NCI-H82 treated with DMSO at 0.1 percent for 48 hours (cell line): ENCODE measurements around the gene ITPRID1.
"Not testable (repeated sequence)": the region's sequence is repeated elsewhere in the genome, so short reads cannot be mapped to it uniquely, and the experiment has no call there.

Source experiments
- DNase-seq: peaks from one replicate; lab custom pipeline; 2025; ENCODE audit not compliant: unreplicated experiment; lab: John Stamatoyannopoulos, UW

Gene ITPRID1

DNA sequence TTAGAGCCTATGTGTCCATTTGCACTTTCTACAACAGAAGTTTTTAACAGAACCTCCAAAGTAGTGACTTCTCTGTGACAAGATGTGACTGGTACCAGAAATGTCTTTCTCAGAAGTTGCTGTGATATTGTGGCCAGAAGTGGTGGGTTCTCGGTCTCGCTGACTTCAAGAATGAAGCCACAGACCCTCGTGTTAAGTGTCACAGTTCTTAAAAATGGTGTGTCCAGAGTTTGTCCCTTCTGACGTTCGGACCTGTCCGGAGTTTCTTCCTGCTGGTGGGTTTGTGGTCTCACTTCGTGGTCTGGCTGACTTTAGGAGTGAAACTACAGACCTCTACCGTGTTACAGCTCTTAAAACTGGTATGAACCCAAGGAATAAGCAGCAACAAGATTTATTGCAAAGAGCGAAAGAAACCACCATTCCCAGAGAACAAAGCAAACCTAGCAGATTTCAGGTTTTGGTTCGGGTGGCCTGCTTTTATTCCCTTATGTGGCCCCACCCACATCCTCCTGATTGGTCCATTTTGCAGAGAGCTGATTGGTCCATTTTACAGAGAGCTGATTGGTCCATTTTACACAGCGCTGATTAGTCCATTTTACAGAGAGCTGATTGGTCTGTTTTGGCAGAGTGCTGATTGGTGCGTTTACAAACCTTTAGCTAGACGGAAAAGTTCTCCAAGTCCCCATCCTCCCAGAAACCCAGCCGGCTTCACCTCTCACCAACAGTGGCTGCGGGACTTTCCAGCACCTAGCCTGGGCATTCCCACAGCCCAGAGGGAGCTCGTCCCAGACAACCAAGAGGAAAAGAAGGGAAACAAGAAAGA, 3.0 kb downstream of the ITPRID1 start:
- no peak for DNase-seq

DNA sequence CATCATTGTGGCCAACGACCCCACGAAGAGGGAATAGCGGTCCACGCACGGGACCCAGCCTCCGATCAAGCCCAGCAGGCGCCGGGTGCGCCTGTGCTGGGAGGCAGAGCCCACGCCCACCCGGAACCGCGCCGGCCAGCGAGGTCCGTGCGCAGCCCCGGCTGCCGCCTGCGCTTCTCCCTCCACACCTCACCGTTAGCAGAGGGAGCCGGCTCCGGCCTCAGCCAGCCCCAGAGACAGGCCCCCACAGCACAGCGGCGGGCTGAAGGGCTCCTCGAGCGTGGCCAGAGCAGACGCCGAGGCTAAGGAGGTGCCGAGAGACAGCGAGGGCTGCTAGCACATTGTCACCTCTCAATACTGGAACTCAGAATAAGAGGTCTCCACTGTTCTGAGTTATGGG, 3.6 kb downstream of the ITPRID1 start:
- no peak for DNase-seq

GRCh38 chr7:31518766-31519165, 4.9 kb downstream of the ITPRID1 start:
- no peak for DNase-seq

DNA sequence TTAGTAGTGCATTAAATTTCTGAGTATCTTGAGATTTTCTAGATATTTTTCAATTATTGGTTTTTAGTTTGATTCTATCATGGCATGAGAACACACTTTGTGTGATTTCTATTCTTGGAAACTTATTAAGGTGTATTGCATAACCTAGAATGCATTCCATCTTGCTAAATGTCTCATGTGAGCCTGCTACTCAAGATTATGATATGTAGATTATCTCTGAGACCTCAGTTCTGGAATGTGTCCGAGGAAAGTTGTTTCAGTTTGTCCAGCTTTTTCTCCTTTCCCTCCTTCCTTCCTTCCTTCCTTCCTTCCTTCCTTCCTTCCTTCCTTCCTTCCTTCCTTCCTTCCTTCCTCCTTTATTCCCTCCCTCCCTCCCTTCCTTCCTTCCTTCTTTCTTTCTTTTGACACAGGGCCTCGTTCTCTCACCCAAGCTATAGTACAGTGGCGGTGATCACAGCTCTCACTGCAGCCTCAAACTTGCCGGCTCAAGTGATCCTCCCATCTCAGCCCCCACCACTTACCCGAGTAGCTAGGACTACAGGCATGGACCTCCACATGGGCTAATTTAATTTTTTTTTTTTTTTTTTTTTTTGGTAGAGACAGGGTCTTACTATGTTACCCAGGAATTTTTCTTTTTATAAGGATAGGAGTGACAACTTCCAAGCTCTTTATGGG, 7.6 kb downstream of the ITPRID1 start:
- DNase-seq = no peak

DNA sequence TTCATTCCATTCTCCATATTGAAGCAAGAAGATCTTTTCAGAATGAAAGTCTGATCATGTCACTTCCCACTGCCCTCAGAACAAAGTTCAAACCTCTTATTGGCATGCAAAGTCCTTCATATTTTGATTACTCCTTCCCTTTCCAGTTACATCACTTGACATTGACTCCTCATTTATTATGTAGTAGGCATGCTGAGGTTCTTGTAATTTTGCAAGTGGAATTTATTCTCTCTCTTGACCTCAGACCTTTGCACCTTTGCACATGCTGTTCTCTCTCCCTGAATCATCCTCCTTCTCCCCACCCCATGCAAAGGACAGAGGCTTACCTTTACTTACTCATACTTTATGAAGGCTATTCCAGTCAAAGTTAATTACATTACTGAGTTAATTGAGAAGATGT, 13.0 kb downstream of the ITPRID1 start:
- no peak for DNase-seq

DNA sequence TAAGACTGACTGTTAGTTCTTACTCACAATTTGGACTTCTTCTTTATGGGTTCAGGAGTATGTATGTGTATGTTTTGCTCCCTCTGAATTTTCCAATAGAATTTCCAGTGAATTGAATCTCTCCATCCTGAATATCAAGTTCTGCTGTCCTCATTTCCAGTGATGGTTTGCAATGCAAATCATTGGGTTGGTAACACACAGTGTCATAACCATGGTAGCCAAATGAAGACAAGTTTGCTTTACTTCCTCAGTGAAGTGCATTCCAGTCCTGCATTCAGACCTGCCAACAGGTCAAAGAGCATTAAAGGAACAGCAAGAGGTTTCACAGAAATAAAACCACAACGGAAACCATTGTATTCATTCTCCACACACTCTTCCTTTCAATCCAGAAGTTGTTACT, 15.2 kb downstream of the ITPRID1 start:
- no peak for DNase-seq

- not testable (repeated sequence) for DNase-seq
Observed at GRCh38 chr7:31540651-31541185, 26.8 kb downstream of the ITPRID1 start.

DNA sequence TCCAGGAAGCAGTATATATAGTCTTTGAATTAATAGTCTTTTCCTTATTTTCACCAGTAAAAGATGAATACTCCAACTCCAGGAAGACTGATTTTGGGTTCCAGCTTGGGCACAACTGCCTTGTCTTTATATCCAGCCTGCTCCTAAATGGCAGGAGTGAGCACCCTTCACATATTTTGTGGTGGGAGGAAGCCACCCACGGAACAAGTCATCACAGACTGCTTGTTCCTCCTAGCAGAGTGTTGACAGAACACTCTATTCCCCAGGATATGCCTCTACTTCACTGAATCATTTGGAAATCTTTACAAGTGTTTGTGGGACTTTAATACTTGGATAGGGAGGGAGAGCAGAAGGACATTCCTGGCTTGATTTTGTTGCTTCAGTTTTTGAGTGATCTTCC, 31.7 kb downstream of the ITPRID1 start:
- no peak for DNase-seq

GRCh38 chr7:31549611-31550010, 35.7 kb downstream of the ITPRID1 start:
- DNase-seq = no peak

DNA sequence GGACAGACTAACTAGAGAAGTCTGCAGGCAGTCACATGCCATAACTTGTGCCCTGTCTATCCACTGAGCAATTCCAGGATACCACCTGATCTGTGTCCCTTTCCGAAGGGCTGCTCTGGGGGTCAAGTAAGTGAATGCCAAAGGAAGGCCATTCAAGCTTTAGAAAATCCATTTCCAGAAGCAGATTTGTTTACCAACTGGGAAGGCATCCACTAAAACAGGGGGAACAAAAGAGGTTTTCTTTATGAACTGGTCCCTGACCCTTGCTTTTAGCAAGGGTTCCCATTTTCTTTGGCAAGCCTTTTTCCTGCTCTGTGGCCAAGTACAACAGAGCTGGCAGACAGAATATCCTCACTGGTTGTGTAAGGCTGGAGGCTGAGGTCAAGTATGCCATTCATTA, 36.5 kb downstream of the ITPRID1 start:
- no peak for DNase-seq

GRCh38 chr7:31553661-31554081, 39.8 kb downstream of the ITPRID1 start:
- DNase-seq = no peak

GRCh38 chr7:31562002-31562401, 48.1 kb downstream of the ITPRID1 start:
- DNase-seq = no peak

- no peak for DNase-seq
Observed at GRCh38 chr7:31563522-31563921, 49.6 kb downstream of the ITPRID1 start.

GRCh38 chr7:31563951-31564350, 50.1 kb downstream of the ITPRID1 start:
- no peak for DNase-seq

GRCh38 chr7:31564661-31565060, 50.8 kb downstream of the ITPRID1 start:
- no peak for DNase-seq

DNA sequence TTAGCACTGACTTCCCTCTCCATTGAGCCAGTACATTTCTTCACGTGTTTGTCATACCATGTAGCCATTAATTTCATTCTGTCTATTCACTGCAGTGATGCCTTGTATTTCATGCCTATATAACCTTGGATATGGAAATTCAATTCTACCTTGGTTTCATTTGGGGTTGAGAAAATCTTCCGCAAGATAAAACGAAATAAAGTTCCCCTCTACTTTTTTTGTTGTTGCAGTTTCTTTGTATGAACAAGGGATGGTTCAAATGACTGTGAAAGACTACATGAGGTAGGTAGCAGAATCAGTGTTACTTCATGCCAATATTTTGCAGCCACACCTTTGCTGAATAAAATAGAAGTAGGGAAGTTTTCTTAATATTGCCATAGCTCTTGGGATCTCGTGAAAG, 55.6 kb downstream of the ITPRID1 start:
- no peak for DNase-seq

- no peak for DNase-seq
Observed at GRCh38 chr7:31583526-31583925, 69.6 kb downstream of the ITPRID1 start.

DNA sequence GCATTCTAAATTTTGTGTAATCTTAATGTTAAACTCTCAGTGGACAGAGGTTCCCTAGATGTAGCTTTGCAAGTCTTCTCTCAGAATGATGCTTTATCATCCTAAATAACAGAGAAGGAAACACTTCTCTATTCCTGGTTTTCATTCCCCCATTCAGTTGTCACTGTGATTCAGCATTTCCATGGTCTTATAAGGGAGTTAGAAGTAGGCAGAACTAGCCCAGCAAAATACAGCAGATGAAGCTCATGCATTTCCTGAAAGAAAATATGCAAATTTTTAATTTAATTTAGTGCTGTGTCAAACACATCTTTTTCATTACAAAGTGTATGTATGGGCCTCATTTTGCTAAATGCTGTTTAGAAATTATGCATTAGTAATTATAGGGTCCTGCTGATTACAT, 70.1 kb downstream of the ITPRID1 start:
- no peak for DNase-seq

DNA sequence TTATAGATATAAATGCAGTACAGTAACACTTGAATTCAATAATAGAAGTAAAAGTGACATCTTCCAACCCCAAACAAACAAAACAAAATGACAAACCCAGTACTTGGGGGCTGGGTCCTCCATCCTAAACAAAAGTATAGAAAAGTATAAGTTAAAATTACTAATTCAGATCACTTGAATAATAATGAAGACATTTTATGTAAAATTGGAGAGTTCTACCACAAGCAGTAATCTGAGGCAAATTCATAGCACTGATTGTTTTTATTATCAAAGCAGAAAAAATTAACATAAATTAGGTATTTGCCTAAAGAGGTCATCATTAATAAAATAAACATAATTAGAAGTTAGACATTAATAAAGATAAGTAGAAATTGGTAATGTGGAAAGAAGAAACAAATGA, 81.5 kb downstream of the ITPRID1 start:
- no peak for DNase-seq

DNA sequence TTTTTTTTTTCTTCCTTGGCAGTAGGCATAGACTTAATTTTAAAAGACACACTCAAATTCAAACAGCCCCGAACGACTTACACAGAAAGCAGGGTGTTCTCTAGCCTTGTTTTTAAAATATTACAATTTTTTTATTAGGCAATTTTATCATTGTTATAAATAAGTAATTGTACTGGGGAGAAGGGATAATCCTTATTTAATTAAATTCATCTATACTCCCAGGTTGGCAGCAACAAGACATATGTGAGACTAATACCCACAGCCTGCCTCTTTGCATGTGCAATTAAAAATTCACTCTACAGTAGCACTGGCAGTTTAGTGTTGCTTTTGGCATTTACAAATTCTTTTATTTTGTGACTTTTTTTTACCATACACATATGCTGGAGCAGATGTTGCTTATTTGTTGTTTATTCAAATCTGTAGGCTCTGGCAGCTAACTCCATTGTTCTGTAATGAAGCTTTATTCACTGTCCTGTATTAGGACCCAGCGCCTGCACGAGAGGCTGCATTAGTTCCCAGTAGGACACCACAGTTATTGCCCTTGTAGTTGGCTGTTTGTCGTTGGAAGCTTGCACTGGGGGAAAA, 88.2 kb downstream of the ITPRID1 start:
- no peak for DNase-seq

DNA sequence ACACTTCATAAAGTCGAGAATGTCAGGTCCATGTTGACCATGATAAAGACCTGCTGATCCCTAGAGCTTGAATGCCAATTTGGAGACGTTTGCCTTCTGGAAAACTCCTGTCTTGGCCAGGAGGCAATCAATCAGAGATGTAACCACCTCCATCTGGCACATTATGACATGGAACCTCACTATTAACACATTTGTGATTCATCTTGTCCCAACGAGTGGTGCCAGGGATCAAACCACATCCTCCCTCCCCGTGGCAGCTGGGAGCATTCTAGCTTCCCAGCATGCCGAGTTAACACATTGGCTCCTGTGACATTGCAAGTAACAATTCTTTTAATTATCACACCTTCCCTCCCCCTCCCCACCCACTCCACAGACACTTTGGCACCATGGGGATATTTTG, 89.2 kb downstream of the ITPRID1 start:
- DNase-seq = no peak

- no peak for DNase-seq
Observed at GRCh38 chr7:31613604-31614003, 99.7 kb downstream of the ITPRID1 start.
